ENCODE measurements around the gene DSG2.

DNA sequence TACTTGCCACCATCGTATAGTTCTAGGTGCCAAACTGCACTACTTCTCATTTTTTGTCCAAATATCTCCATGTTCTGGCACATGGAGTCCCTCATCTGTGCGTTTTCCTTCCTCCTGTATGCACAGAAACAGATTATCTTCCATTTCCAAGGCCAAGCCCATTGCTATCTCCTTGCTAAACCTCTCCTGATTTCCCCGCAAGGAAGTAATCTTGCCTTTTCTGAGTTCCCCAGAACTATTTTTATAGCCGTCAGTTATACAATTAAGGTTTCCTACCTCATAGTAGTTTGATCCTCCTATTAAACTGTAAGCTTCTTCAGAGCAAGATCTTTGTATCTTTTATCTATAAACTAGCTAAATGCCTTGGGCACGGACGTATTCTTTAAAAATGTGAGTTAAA, 7.2 kb downstream of the DSG2 start:
- TF ChIP-seq, protein P1, sequence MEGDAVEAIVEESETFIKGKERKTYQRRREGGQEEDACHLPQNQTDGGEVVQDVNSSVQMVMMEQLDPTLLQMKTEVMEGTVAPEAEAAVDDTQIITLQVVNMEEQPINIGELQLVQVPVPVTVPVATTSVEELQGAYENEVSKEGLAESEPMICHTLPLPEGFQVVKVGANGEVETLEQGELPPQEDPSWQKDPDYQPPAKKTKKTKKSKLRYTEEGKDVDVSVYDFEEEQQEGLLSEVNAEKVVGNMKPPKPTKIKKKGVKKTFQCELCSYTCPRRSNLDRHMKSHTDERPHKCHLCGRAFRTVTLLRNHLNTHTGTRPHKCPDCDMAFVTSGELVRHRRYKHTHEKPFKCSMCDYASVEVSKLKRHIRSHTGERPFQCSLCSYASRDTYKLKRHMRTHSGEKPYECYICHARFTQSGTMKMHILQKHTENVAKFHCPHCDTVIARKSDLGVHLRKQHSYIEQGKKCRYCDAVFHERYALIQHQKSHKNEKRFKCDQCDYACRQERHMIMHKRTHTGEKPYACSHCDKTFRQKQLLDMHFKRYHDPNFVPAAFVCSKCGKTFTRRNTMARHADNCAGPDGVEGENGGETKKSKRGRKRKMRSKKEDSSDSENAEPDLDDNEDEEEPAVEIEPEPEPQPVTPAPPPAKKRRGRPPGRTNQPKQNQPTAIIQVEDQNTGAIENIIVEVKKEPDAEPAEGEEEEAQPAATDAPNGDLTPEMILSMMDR (IDR thresholded peaks at IDR 0.05) = no peak
- no peak for TF ChIP-seq ZFX (IDR thresholded peaks at IDR 0.05; ENCODE audit: borderline replicate concordance)

Data from 22Rv1 (cell line).